ENCODE results near the gene LINC00237. TPM values are rescaled to one million over a fixed set of nuclear protein-coding genes. Genes with fewer than 3 reads are reported as not detected.

LINC00237 gene
- total and polyA plus RNA-seq, 9 of the 15 experiments (the other 6 are each of a cell fraction or from before 2014, with no cell fraction given), result not detected

DNA sequence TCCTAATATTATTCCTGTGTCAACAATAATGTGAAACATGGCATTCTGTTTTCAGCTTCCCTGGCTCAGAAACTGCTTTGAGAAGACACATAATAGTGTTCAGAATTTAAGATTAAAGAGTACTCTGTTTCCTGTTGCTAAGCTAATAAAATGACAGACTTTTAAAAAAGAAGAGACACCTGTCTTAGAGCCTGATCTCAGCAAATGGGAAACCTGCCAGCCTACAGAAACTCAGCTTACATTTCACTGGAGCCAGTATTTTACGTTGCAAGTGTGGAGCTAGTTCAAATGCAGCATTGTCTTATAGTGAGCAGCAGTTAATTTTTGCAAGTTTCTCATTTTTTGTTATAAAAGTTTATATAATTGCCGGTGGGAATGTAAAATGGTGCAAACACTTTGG lies 48.5 kb upstream of the LINC00237 start:
- no peak for TF ChIP-seq PPARD (CRISPR knock-in tag; IDR thresholded peaks at IDR 0.05)
- TF ChIP-seq DMBX1 (CRISPR knock-in tag; IDR thresholded peaks at IDR 0.05; ENCODE audit: borderline replicate concordance), result no peak
- no peak for TF ChIP-seq ZNF766 (CRISPR knock-in tag; conservative IDR thresholded peaks at IDR 0.05)
- TF ChIP-seq, protein P1, sequence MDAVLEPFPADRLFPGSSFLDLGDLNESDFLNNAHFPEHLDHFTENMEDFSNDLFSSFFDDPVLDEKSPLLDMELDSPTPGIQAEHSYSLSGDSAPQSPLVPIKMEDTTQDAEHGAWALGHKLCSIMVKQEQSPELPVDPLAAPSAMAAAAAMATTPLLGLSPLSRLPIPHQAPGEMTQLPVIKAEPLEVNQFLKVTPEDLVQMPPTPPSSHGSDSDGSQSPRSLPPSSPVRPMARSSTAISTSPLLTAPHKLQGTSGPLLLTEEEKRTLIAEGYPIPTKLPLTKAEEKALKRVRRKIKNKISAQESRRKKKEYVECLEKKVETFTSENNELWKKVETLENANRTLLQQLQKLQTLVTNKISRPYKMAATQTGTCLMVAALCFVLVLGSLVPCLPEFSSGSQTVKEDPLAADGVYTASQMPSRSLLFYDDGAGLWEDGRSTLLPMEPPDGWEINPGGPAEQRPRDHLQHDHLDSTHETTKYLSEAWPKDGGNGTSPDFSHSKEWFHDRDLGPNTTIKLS (IDR thresholded peaks at IDR 0.05; ENCODE audit: borderline replicate concordance, low read depth), result no peak
- TF ChIP-seq MBD1 (CRISPR knock-in tag; IDR thresholded peaks at IDR 0.05), result no peak
- no peak for TF ChIP-seq NRF1 (conservative IDR thresholded peaks at IDR 0.05 in 1 of 2, IDR thresholded peaks at IDR 0.05 in 1 of 2)
- no peak for TF ChIP-seq ZNF280A (IDR thresholded peaks at IDR 0.05; ENCODE audit: low read depth, partially characterized antibody)
- H3K4me1 ChIP-seq (replicated peaks in 1 of 2; ENCODE audit: control insufficient read depth in 2 of 2, insufficient read depth in 2 of 2, low read length in 2 of 2), result no peaks in the 10 kb centered on the region; a peak in 1 of 5 replicates
- H3K4me3 ChIP-seq, result no peak overlapping the region
- ATAC-seq (no peak), DNase-seq (ENCODE audit: extremely low read depth in 1 of 4, low spot score in 3 of 4) (no peak), FAIRE-seq (no peak)
- no peaks in the 10 kb centered on the region for H3K36me3 ChIP-seq (ENCODE audit: control insufficient read depth, insufficient read depth, low read length)
- no peak overlapping the region for H3K4me2 ChIP-seq (ENCODE audit: insufficient read depth, low read length)
- in situ Hi-C loops (cut with MboI), result no loop called here
- 23% methylated on average over 2 of the region's 2 CpGs for WGBS (ENCODE audit: insufficient coverage, low coverage, missing lambda C conversion rate)
- intact Hi-C loops (cut with micrococcal nuclease), result no loop called here
- POLR2A ChIA-PET, result no interaction called here
- CTCF ChIA-PET (ENCODE audit: low intra/inter-chr PET ratio), result no interaction called here
- no peaks in the 10 kb centered on the region for H3K79me2 ChIP-seq (ENCODE audit: control insufficient read depth, insufficient read depth, low read length)
- H3K27ac ChIP-seq (ENCODE audit: extremely low read depth, low read depth, low read length), result no peak overlapping the region
- H4K20me1 ChIP-seq (replicated peaks; ENCODE audit: control insufficient read depth, insufficient read depth, low read length), result no peaks in the 10 kb centered on the region
- H3K27me3 ChIP-seq (ENCODE audit: control insufficient read depth in 2 of 2, insufficient read depth in 2 of 2, low read length in 2 of 2), result no peaks in the 10 kb centered on the region
- no peaks in the 10 kb centered on the region for H3K9me1 ChIP-seq (ENCODE audit: control insufficient read depth, insufficient read depth, low read length)
- BruUV-seq (replicated peaks), result no TSS peak
- no peak overlapping the region for H2AFZ ChIP-seq (ENCODE audit: low read depth, low read length)
- no peak overlapping the region for H3K9ac ChIP-seq (ENCODE audit: insufficient read depth in 1 of 2, low read depth in 2 of 2, low read length in 2 of 2)
- no peaks in the 10 kb centered on the region for H3K9me3 ChIP-seq (replicated peaks; ENCODE audit: control insufficient read depth, insufficient read depth, low read depth, low read length)
